ENCODE results near the gene GUCY1A2. TPM values are rescaled to one million over a fixed set of nuclear protein-coding genes. Genes with fewer than 3 reads are reported as not detected.

The GUCY1A2 gene
- polyA plus RNA-seq, 10 donors, result 6.0 to 10.5 (median 7.5) TPM

DNA sequence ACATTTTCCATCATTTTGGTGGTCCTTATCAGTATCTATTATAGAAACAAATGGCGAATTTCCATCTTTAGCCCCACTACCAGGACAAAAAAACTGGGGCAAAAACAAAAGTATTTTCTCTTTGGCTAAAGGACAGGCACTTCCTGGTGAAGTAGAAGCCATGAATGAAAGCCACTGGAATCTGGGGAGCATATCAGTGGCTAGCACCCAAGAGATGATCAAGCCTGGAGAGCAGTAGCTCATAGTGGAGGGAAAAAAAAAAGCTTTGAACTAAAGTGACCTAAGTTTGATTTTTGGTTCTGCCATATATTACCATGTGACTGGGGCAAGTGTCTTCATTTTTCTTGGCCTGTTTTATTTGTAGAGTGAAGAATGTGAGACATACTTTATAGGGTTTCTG lies 272.3 kb downstream of the GUCY1A2 start:
- DNase-seq, result peak in 1 of 3 donors; percentile 27

- DNase-seq, result peak; percentile 12 to 49 (median 44)
Measured at GRCh38 chr11:106733635-106734034, 284.6 kb downstream of the GUCY1A2 start.

- DNase-seq, result no peak
Measured at GRCh38 chr11:106728859-106729258, 289.4 kb downstream of the GUCY1A2 start.

DNA sequence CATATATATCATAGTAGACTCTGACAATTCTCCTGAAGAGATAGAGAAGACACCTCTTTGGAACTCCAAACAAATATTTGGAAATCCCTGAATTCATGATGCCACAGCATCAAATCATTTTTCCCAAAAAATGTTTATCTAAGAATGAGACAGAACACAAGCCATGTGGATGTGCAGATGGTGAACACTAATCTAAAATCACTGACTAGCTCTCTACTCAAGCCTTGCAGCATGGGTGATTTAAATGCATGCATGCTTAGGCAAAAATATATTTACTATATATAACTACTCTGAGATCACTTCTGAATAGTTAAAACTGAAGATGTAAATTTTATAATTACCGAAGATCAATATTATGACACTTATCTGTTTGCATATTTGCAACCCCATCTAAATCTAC lies 289.9 kb downstream of the GUCY1A2 start:
- no peak for DNase-seq

GRCh38 chr11:106727256-106727655 lies 291.0 kb downstream of the GUCY1A2 start:
- no peak for DNase-seq

DNA sequence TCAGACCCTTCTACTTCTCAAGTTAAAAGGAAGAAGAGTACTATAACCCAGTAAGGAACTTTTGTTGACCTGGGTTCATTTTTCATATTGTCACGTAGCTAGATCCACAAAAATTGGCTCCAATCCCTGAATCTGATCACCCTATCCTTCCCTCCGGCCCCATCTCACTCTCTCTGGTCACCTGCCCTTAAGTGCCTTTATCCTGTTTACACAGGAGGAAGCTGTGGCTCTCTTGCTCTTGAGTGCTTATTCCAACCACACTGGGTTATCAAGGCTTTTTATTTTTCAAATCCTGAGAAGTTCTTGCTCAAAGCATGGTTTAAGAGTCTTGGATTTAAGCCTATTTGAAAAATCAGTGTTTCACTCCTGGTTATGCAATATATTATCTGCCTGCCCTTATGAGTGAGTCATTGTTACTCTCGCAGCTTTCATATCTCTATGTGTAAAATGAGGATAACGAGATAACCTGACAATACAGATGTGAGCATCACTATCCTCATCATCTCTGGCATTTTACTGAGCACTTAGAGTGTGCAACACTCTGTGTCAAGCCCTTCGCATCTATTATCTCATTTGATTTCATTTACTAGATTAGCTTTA lies 293.9 kb downstream of the GUCY1A2 start:
- DNase-seq, result no peak

DNA sequence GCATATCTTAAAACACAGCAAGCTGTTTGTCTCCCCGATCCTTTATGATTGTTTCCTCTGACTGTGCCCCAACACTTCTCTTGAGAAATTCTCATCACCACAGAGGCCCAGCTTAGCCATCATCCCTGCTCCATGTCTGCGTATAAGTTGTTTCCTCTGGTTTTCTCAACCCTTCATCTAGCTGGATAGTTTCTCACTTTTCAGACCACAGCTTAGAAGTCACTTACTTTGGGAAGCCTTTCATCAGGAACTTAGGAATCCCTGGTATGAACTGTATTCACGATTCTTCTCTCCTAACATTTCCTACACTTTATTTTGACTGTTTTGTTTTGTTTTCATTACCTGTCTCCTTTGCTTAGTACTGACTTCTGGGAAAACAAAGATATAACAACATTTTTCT lies 295.2 kb downstream of the GUCY1A2 start:
- DNase-seq, result no peak

DNA sequence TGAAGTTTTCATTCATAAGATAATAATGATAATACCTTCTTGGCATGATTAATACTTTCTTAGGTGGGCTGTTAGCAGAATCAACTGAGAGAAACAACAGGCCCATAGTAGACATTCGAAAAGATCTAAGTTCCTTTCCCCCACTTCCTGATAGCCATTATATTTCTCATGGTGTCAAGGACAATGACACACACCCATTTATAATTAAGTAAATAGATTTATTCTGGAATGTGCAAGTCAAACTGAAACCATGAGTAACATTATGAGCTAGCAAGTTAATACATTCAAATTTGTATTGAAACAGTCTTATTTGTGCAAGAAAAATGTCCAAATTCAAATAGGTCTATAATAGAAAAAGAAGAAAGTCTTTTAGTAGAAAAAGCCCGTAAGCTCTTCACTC lies 301.1 kb downstream of the GUCY1A2 start:
- DNase-seq, result no peak

GRCh38 chr11:106714199-106714598 lies 304.1 kb downstream of the GUCY1A2 start:
- peak in 1 of 3 donors; percentile 13 for DNase-seq

DNA sequence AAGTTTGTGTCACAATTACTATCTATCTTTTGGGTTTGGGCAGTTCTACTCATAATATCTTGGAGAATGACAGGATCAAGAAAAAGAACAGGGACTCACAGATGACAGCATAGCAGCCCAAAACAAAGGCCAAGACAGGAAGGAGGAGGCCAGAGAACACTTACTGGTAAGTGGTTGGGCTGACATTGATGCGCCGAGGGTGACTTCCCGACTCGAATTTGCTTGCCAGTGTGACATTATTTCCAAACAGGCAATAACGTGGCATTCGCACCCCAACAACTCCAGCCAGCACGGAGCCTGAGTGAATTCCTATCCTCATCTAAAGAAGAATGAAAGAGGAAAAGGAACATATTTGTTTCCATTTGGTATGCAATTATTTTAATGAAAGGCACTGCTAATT lies 309.9 kb downstream of the GUCY1A2 start:
- no peak for DNase-seq

DNA sequence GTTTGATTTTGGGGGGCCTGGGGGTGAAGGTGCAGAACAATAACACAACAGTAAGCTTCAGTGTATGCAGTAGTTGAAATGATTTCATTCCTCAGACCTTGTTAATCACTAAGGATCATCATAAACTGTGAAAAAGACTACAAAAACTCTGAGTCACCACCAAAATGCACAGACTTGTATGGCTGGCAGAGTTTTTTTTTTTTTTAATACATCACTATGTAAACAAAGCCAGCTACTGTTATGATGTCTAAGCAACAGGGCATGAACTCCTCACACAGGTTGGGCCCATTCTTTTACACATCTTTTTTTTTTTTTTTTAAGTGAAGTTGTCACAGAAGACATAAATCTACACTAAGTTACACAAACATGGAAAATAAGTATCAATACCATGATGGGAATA lies 311.9 kb downstream of the GUCY1A2 start:
- peak in 1 of 3 donors; percentile 51 for DNase-seq

- no peak for DNase-seq
Measured at GRCh38 chr11:106702805-106703204, 315.5 kb downstream of the GUCY1A2 start.

DNA sequence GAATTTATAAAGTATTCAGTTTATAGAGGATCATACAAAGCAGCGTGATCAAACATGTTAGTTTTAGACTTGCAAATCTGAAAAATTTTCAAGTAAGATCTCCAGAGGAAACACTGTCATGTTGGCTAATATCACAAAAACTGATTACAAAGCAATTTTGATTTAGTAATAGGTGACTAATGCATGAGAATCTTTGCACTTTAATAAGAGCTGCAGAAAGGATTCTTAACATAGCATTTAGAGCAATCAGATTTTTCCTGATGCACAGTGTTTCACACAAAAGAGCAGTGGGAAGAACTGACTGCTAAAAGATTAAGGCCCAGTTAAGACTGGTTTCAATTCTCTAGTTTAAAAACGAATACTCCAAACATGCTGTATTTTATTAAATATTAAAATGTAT lies 321.2 kb downstream of the GUCY1A2 start:
- DNase-seq, result peak in 1 of 3 donors; percentile 51

GRCh38 chr11:106695506-106695905 lies 322.8 kb downstream of the GUCY1A2 start:
- peak in 1 of 3 donors; percentile 44 for DNase-seq

- no peak for DNase-seq
Measured at GRCh38 chr11:106694501-106694900, 323.8 kb downstream of the GUCY1A2 start.

GRCh38 chr11:106691807-106692365 lies 326.4 kb downstream of the GUCY1A2 start:
- DNase-seq, result peak in 1 of 3 donors; percentile 11

DNA sequence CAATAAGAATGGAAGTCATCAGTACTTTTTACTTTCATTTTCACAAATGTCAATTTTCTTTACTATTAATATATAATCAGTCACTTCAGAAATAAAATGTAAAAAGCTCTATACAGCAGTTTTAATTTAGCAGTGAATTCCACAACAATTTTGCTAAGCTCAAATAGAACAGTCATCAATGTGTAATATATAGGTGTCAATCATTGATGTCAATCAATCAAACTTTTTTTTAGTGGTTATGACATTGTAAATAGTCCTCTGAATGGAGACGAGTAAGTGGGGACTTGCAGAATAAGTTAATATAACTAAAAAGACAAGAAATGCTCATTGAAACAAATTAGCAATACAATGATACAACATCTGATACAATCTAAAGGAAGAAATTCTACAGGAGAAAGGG lies 327.4 kb downstream of the GUCY1A2 start:
- no peak for DNase-seq

GRCh38 chr11:106684944-106685343 lies 333.3 kb downstream of the GUCY1A2 start:
- no peak for DNase-seq

DNA sequence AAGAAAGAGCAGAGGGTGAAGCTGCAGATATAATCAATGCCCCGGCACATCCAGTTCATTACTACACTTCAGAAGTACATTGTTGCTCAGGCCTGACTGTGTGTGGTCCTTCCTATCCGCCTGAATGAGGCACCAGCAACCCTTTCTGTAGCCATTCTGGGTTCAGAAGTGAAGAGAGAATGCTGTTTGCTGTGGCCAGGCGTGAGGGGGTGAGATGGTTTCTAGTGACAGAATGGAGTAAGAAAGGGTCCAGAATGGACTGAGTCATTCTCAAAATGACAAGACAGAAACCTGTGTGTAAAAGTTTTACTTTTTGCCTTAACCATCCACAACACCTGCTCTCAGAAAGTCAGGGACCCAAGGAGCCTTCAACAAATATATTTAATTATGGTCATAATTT lies 334.8 kb downstream of the GUCY1A2 start:
- no peak for DNase-seq

- no peak for DNase-seq
Measured at GRCh38 chr11:106681435-106681834, 336.8 kb downstream of the GUCY1A2 start.

GRCh38 chr11:106679581-106679980 lies 338.7 kb downstream of the GUCY1A2 start:
- no peak for DNase-seq

GRCh38 chr11:106679181-106679580 lies 339.1 kb downstream of the GUCY1A2 start:
- DNase-seq, result peak in 1 of 3 donors; percentile 7

DNA sequence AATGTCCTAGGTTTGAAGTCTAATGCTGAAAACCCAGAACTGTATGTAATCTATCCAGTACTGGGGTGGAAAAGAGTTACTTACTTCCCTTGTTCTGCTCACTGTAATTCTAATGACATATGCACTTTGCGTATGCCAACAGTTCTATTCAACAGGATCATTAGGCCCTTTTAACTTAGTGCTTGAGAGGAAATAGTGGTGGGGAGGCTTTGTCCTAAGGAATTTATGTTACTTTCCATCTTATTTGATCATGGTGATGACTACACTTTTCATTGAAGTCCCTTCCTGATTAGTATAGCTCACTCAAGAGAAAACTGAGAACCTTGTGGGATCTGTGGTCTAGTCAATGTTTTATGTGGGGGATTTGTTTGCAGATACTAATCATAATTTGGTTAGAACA lies 348.2 kb downstream of the GUCY1A2 start:
- DNase-seq, result no peak

- DNase-seq, result peak in 1 of 3 donors; percentile 19
Measured at GRCh38 chr11:106668147-106668546, 350.1 kb downstream of the GUCY1A2 start.
